RPMI8226 (cell line): Measurements from ENCODE around the gene CAMTA1.

ENCODE experiments used
- DNase-seq: peaks from one replicate; pipeline ENCODE4 v3.0.0-alpha.2; 2015

CAMTA1 gene

DNA sequence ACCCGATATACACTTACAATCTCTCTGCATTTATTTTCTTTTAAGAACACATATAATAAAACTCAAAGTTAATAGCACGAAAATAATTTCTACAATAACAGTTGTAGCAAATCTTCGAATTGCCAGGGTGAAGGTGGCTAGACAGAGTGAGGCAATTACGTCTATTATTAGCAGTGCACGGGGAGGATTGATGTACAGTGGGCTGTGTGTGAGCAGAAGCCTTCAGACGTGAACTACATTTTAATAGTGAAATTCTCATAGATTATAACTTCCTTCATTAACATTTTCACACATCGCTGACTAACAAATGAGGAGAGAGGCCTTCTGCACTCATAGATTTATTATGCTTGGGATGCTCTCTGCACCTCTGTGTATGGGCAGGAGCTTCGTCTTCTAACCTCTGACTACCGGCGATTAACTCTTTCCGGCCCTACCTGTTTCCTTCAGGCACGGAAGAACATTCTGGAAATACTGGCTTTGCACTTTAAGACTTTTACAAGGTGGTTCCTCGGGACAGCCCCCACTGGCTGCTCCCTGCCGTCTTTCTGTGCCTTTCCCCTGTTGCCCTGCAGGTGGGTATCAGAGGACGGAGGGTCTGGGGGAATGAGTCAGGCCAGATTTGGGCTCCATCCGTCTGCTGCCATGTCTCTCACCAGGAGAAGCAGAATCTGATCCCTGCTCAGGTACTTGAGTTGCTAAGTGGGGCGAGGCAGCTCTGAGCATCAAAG, 200.5 kb downstream of the CAMTA1 start:
- no peak for DNase-seq

DNA sequence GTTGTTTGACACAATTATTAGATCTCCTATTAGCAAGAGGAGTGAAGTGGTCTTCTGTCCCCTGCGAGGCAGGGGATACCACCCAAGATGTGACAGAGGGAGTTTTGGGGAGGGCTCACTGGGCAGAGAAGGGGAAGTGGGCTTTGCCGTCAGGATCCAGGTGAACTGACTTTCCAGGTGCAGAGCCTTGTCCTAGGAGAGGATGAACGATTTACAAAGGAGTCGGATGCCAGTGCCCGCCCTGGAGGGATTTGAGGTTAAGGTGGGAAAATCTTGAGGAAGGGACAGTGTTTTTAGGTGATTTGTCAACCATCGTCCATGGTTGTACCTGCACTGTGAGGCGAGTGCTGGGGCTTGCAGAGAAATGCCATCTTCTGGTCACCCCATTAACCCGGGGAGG, 201.0 kb downstream of the CAMTA1 start:
- no peak for DNase-seq

DNA sequence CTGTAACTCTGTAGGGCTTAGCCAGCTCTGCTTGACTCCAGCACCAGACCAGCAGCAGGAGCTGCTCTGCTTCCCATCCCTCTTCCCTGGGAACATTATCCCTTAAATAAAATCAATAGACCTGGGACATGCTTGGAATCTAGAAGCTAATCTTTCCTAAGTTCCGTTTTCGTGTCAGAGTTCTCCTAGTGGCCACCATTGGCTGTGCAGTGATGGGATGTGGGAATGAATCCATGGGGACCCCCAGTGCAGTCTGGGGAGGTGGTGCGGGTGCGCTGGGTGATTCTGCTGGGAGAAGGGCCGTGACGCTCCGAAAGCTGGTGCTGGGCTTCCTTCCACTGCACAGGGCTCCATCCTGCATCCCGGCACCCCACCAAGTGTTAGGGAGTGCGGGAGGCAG, 202.7 kb downstream of the CAMTA1 start:
- no peak for DNase-seq

DNA sequence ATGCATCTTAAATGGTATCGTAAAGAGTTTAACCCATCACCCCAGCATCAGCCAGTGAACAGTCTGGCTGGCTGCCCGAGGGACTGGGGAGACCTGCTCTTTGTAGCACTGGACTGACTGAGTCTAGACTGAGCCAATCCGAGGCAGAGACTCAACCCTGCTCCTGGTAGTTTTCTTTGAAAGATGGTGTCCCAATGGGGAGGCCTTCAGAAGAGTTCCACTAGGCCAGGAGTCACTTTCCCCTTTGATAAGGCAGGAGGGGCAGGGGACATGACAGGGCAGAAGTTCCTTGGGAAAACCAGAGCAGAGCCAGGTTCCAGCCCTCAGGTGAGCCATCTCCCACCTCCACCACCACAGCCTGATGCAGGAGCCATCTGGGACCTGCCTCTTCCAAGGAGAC, 203.5 kb downstream of the CAMTA1 start:
- no peak for DNase-seq

DNA sequence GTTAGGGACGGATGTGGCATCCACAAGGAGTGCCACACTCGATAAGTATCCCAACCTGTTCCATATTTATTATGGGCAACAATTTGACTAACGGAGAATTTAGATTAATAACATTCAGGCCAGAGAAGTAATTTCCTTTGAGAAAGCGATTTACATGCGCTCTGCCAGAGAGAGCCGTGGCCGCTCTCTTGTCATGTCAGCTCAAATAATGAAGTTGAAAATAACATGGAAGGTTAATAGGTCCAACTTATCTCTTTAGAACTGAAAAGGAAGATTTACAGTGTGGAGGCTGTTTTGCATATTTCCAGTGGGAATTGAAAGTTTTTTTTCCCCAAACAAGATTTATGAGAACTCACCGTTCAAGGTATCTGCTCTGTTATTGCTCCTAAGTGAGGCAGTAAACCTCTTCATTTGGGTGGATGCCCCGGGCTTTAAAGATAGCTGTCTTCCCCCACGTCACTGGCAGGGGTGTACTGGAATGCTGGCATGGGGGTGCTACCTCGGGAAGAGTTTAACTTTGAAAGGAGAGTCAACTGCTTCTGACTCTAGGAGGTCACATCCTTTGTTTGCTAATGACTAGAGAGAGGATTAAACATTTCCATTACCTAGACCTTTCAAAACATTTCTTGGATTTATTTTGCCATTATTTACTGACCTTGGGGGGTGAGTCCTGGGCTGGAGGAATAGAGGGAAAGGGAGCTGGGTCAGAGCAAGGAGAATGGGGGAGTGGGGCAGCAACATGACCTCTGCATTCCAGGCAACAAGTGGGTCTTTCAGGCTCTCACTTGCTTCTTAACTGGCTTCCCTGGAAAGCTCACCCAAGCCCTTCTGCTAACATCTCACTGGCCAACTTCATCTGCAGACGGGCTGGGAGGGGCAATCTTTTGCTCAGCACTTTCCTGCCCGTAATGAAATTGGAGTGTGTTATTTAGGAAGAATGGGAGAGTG, 204.2 kb downstream of the CAMTA1 start:
- DNase-seq: no peak

DNA sequence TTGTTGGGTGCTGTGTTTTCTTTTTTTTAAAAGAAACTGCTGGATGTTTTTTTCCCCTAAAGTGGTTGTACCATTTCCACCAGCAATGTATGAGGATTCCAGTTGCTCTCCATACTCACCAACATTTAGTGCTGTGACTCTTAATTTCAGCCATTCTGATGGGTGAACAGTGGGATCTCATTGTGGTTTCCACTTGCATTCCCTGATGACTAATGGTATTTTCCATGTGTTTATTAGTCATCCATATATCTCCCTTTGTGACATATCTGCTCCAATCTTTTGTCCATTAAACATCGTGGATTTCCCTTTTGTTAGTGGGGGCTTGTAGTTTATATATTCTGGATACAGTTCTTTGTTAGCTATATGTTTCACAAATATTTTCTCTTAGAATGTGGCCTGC, 206.0 kb downstream of the CAMTA1 start:
- DNase-seq: no peak

DNA sequence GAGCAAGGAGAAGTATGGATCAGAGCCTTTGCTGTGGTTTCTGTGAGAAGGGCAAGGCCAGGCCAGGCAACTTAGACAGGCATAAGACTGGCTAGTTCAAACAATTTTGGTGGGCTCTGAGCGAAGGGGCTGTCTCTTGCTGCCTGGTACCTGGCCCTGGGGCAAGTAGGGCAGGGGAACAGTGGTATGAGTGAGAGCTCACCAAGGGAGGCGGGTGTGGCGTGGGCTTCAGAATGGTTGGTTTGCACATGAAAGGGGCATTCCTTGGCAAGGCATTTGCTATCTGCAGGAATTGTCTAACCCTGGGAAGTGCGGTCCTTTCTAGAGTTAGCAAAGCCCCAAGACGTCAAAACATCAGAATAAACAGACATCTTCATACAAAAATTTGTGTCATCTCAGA, 210.5 kb downstream of the CAMTA1 start:
- DNase-seq: no peak

DNA sequence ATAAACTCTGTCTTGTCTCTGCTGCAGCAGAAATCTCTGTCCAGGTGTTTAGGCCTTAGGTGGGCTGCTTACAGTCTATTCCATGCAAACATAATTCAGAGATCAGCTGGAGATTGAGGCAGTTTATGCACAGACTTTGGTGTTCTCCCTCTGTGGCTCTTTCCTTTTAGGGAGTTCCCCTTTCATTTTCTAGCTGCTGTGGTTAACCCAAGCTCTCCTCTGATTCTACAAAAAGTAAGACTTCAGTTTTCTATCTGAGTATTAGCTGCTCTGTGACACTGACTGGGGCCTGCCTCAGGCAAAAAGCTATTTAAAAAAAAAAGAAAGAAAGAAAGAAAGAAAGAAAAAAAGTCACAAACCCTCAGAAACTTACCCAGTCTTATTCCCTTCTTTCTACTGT, 211.1 kb downstream of the CAMTA1 start:
- no peak for DNase-seq

DNA sequence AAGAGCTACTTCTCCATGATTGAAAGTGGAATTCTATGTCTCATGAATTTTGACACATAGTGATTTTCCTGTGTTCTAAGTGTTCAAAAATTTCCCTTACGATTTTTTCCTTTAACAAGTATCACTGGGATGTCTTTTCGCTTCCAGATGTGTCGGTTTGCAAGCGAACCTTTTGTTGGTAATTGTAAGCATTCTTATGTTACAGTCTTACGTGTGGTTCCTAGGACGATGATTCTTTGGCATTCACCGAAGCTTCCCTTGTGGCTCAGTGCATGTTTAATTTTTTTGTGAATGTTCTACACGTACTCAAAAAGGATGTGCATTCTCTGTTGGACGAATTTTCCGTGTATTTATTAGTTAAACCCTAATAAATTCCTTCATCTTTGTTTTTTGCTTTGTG, 211.6 kb downstream of the CAMTA1 start:
- DNase-seq: no peak

DNA sequence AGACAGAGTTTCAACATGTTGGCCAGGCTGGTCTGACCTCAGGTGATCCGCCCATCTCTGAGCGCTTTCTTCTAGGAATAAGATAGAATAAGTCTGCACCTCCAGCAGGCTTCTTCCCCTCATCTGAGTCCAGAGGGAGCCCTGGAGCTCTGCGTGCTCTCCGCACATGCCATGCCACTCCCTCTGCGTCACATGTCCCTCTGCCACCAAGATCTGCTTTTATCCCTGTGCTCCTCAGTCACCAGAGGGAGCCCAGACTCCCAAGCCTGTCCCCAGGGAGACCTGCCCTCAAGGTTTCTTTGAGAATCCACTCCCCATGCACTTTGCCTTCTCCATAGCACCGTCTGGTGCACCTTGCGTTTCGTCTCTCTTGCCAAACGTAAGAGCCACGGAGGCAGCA, 213.0 kb downstream of the CAMTA1 start:
- no peak for DNase-seq

DNA sequence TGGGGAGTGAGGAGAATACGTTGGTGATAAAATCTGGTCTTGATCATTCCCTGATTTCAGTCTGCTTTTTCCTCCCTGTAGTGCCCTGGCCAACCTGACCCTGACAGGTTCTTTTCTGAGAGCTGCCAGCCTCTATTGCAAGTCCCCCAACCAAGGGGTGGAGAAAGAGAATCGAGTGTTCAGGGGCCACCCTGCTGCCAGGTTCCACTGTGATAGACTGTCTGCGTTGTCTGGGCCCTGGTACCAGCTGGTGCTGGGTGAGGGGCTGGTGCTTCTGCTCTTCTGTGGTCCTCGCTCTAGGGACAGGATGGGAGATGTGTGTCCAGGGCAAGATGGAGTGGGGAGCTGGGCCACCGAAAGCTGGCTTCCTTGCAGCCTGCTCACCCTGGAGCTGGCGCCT, 214.6 kb downstream of the CAMTA1 start:
- no peak for DNase-seq

DNA sequence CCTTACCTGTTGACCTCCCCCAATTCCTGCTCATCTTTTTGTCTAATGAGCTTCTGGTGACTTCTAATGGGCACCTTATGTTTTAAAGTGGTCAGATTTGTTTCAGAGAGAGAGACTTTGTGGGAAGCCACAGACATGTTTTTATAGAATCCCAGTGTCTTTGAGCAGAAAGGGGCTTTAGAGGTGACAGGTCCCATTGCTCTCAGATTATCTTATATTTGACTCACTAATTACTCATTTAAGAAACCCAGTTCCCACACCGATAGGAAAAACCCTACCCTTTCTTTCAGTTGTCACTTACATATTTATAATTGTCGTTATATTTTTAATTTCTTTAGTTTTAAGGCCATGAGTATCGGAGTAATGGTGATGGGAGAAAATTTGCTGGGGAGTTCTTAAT, 215.5 kb downstream of the CAMTA1 start:
- DNase-seq: no peak

DNA sequence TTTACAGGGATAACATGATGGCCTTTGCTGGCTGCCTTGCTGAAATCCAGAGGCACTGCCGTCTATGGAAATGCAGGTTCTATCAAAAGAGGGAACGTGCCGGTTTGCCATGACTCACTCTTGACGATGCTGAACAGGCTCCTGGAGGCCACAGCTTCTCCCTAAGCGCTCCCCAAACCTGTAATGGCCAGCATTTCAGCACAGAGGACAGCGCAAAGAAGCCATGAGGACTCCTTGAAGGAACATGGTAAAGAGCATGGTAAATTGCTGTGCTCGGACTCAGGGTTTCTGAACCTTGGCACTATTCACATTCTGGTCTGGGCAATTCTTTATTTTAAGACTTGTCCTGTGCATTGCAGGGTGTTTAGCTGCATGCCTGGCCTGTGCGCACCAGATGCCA, 217.5 kb downstream of the CAMTA1 start:
- DNase-seq: no peak

DNA sequence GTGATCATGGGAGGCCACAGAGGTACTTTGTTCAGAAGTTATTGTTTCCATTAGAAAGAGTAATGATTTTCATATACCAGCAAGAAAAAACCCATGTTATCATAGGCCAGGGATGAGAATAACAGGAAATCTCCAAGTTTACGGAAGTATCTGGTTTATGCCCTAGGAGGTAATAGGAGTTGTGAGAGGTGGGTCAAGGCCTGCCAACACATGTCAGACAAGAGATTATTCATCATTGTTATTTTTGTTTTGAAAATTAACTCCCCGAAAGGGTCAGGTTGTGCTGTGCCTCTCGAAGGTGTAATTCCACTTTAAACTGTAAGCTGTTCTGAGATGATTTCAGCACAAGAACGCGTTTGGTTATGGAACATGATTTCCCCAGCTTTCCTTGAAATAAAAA, 218.4 kb downstream of the CAMTA1 start:
- no peak for DNase-seq

DNA sequence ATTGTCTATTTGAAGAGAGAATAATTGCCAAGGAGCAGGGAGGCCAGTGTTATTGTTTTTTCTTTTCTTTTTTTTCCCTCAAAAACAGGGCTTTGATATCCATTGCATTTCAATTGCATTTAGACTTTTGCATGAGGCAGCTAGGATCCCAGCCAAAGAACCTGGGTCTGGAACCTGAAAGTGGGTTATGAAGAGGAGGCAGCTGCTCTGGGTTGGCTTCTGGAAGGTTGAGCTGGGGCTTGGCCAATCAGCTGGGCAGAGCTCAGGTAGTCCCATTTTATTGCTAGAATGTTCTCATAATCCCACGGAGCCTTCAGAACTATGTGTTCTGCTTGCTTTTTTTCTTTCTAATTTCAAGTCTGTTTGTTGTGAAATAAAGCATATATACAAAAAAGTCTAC, 218.9 kb downstream of the CAMTA1 start:
- no peak for DNase-seq

DNA sequence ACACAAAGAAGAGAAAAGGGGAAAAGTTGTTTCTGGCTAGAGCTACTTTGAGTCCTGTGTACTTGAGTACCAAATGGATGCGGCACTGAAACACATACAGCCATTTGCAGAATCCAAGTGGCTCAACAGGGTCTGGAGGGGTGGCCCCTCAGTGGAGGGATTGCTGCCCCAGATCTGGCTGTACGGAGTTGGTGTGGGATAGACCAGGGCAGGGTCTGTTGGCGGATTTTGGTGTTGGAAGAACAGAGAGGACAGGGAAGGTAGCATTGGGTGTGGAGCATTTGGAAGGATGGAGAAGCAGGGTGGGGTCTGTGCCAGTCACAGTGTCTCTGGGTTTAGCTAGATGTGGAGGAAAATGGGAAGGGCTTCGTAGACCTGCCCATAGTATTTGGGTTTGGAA, 220.5 kb downstream of the CAMTA1 start:
- DNase-seq: no peak

DNA sequence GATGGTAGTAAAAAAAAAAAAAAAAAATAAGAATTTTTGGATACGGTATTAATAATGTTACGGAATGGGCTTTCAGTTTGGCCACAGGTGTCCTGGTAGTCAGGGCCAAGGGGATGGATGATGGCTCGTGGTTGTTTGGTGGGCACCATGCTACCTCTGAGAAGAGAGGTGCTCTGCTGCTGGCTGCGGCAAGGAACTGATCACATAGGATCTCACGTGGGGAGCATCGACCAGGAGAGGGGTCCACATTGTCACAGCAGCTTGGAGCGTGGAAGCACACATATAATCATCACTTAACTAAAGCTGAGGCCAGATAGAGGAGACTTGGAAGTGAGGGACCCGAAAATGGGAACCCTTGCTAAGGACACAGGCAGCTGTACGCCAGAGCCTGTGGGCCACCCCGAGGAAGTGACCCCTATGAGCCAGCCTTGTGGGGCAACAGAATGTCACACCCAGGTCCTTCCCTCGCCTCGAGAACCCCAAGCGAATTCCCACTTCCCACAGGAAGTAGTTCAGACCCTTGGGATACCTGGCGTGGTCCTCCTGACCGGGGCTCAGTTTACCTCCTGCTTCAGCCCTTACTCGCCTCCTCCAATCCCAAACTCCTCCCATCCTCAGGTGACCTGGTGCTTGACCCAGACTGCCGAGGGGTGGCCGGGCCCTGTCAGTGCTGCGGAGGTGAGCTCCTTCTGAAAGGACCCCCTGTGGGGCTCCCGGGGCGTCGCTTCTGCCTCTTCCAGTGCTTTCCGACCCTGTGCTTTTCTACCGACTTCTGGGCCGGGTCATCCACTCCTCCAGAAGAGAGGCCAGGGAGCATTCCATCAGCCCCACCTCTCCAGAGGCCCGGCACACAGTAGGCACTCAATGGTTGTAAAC, 222.0 kb downstream of the CAMTA1 start:
- DNase-seq: no peak

DNA sequence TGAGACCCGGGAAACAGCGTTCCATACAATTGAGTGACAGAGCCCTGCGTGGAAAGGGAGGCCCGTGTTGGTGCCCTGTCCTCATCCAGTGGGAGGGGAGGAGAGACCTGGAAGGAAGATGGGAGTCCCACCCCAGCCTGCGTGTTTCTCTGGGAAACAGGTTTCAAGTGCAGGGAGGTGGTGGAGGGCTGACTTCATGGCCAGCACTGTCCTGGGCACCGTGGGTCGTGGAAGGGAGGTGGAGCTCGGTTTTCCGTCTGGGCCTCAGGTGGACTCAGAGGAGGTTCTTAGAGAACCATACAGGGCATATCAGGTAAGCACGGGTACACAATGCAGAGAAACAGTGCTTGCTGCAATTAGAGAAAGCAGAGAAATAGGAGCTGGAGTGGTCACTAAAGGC, 222.6 kb downstream of the CAMTA1 start:
- no peak for DNase-seq

DNA sequence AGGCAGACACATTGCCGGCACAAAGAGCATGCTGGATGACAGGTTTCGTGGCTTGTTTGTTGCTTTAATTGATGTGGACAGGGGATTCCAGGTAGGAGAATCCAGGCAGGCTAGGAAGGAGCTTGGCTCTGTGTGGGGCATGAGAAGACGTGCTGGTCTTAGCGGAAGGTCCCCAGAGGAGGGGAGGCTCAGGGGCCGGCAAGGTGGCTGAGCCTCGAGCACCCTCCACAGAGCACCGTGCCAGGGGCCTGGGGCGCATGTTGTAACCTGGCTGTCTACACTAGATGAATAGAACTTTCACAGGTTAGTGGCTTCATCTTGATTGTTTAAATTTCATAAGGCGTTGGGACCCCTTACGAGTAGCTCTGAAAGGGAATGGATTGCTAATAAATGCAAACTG, 223.1 kb downstream of the CAMTA1 start:
- DNase-seq: no peak

DNA sequence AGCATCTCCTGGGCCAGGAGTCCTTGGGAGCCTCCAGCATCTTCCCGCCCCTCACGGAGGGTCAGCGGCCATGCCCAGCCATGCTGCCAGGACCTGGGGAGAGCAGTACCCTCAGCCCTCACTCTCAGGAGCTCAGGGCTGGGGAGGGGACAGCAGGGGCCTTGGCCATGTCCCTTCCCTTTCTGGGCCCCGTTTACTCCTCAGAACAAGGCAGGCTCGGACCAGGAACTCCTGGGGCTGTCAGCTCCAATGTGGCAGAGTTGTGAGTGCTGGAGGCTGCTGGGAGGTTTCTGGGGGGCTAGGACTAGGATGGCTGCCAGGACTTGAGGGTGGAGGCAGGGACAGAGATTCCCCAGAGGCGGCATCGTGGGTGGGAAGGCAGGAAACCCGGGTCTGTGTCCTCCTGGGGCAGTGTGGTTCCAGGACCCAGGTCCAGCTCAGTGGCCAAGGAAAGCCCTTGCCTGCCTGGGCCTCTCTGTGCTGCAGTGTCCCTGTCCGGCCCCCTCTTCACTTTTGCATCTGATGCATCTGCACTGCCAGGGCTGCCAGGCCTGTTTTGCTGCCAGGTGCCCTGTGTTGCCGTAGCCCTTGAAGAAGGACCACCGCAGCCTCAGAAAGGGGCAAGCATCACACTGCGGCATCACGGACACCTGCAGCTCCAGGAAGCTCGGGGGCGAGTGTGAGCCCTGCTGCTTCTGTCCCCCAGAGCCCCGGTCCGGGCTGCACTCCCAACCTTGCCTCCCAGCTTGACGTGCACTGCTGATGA, 223.9 kb downstream of the CAMTA1 start:
- DNase-seq: no peak

DNA sequence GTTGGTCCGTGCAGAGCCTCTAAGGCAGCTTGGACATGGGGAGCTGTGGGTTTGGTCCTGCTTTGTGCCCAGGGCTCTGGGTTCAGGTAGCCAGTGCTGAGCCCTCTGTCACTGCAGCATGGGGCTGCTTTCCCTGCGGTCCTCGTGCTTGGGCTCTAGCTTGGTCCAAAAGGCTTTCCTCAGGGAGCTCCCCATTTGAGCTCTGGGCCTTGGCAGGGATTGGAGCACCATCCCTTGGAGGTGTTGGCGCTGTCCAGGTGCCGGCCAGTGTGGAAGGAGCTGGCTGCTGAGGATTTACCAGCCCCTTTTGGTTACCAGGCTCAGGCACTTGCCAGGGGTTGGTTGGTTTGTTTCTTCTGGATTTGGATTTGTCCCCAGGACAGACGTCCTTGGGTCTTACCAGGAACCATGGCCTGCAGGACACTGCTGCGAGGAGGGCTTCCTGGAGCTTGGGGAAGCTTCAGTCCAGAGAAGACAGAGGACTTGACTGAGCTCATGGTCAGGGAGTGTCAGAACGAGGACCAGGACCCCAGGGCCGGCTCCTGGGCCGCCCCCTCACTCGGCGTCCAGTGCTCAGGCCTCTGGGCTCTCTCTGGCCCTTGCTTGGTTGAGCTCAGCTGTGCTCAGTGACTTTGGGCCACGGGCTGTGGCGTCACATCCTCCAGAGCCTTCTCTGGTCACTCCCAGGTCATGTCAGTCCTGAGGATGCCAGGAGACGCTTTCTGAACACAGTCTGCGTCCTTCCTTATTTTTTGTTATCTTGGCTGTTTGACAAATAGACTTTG, 224.7 kb downstream of the CAMTA1 start:
- DNase-seq: no peak
